Measurements from ENCODE around the gene UCN.

The UCN gene

GRCh38 chr2:27296481-27296880 lies 11.8 kb downstream of the UCN start:
- Histone ChIP-seq H3K9me3 (ENCODE audit: control insufficient read depth, low read length) (no peaks in the 10 kb centered on the region), H3K4me3 (ENCODE audit: low read length) (no peak overlapping the region), H3K36me3 (ENCODE audit: control insufficient read depth, insufficient read depth, low read length) (no peaks in the 10 kb centered on the region), H3K9ac (ENCODE audit: low read length) (no peak overlapping the region), H3K4me1 (ENCODE audit: control insufficient read depth, insufficient read depth, low read length) (peaks cover 8% of the 10 kb centered on the region), H3K27me3 (ENCODE audit: control insufficient read depth, insufficient read depth, low read length) (peaks cover 8% of the 10 kb centered on the region)

GRCh38 chr2:27294928-27295327 lies 13.3 kb downstream of the UCN start:
- H3K4me1 ChIP-seq (ENCODE audit: control insufficient read depth, insufficient read depth, low read length), result peaks cover 8% of the 10 kb centered on the region
- H3K9ac ChIP-seq (ENCODE audit: low read length), result no peak overlapping the region
- H3K27me3 ChIP-seq (ENCODE audit: control insufficient read depth, insufficient read depth, low read length), result peaks cover 8% of the 10 kb centered on the region
- no peaks in the 10 kb centered on the region for H3K36me3 ChIP-seq (ENCODE audit: control insufficient read depth, insufficient read depth, low read length)
- no peak overlapping the region for H3K4me3 ChIP-seq (ENCODE audit: low read length)
- H3K9me3 ChIP-seq (ENCODE audit: control insufficient read depth, low read length), result no peaks in the 10 kb centered on the region

- no peaks in the 10 kb centered on the region for H3K9me3 ChIP-seq (ENCODE audit: control insufficient read depth, low read length)
- peaks cover 4% of the 10 kb centered on the region for H3K27me3 ChIP-seq (ENCODE audit: control insufficient read depth, insufficient read depth, low read length)
- H3K4me3 ChIP-seq (ENCODE audit: low read length), result no peak overlapping the region
- H3K9ac ChIP-seq (ENCODE audit: low read length), result no peak overlapping the region
- no peaks in the 10 kb centered on the region for H3K36me3 ChIP-seq (ENCODE audit: control insufficient read depth, insufficient read depth, low read length)
- peaks cover 8% of the 10 kb centered on the region for H3K4me1 ChIP-seq (ENCODE audit: control insufficient read depth, insufficient read depth, low read length)
Observed at GRCh38 chr2:27291865-27292264, 16.4 kb downstream of the UCN start.

GRCh38 chr2:27290549-27290948 lies 17.7 kb downstream of the UCN start:
- Histone ChIP-seq H3K4me3 (ENCODE audit: low read length) (no peak overlapping the region), H3K9ac (ENCODE audit: low read length) (no peak overlapping the region), H3K27me3 (ENCODE audit: control insufficient read depth, insufficient read depth, low read length) (peaks cover 4% of the 10 kb centered on the region), H3K9me3 (ENCODE audit: control insufficient read depth, low read length) (no peaks in the 10 kb centered on the region), H3K4me1 (ENCODE audit: control insufficient read depth, insufficient read depth, low read length) (peaks cover 8% of the 10 kb centered on the region), H3K36me3 (ENCODE audit: control insufficient read depth, insufficient read depth, low read length) (no peaks in the 10 kb centered on the region)

GRCh38 chr2:27288610-27289009 lies 19.6 kb downstream of the UCN start:
- H3K27me3 ChIP-seq (ENCODE audit: control insufficient read depth, insufficient read depth, low read length), result peaks cover 4% of the 10 kb centered on the region
- H3K36me3 ChIP-seq (ENCODE audit: control insufficient read depth, insufficient read depth, low read length), result no peaks in the 10 kb centered on the region
- H3K9me3 ChIP-seq (ENCODE audit: control insufficient read depth, low read length), result no peaks in the 10 kb centered on the region
- H3K9ac ChIP-seq (ENCODE audit: low read length), result no peak overlapping the region
- H3K4me1 ChIP-seq (ENCODE audit: control insufficient read depth, insufficient read depth, low read length), result peaks cover 5% of the 10 kb centered on the region
- H3K4me3 ChIP-seq (ENCODE audit: low read length), result no peak overlapping the region

- Histone ChIP-seq H3K36me3 (ENCODE audit: control insufficient read depth, insufficient read depth, low read length) (no peaks in the 10 kb centered on the region), H3K27me3 (ENCODE audit: control insufficient read depth, insufficient read depth, low read length) (peaks cover 6% of the 10 kb centered on the region), H3K9me3 (ENCODE audit: control insufficient read depth, low read length) (no peaks in the 10 kb centered on the region), H3K4me1 (ENCODE audit: control insufficient read depth, insufficient read depth, low read length) (no peaks in the 10 kb centered on the region), H3K4me3 (ENCODE audit: low read length) (no peak overlapping the region), H3K9ac (ENCODE audit: low read length) (no peak overlapping the region)
Observed at GRCh38 chr2:27285481-27285880, 22.8 kb downstream of the UCN start.

- Histone ChIP-seq H3K9me3 (ENCODE audit: control insufficient read depth, low read length) (no peaks in the 10 kb centered on the region), H3K9ac (ENCODE audit: low read length) (no peak overlapping the region), H3K4me1 (ENCODE audit: control insufficient read depth, insufficient read depth, low read length) (no peaks in the 10 kb centered on the region), H3K36me3 (ENCODE audit: control insufficient read depth, insufficient read depth, low read length) (no peaks in the 10 kb centered on the region), H3K4me3 (ENCODE audit: low read length) (no peak overlapping the region), H3K27me3 (ENCODE audit: control insufficient read depth, insufficient read depth, low read length) (peaks cover 6% of the 10 kb centered on the region)
Observed at GRCh38 chr2:27284996-27285395, 23.2 kb downstream of the UCN start.

- Histone ChIP-seq H3K4me3 (ENCODE audit: low read length) (no peak overlapping the region), H3K4me1 (ENCODE audit: control insufficient read depth, insufficient read depth, low read length) (no peaks in the 10 kb centered on the region), H3K9me3 (ENCODE audit: control insufficient read depth, low read length) (no peaks in the 10 kb centered on the region), H3K9ac (ENCODE audit: low read length) (no peak overlapping the region), H3K36me3 (ENCODE audit: control insufficient read depth, insufficient read depth, low read length) (no peaks in the 10 kb centered on the region), H3K27me3 (ENCODE audit: control insufficient read depth, insufficient read depth, low read length) (peaks cover 6% of the 10 kb centered on the region)
Observed at GRCh38 chr2:27282892-27283291, 25.4 kb downstream of the UCN start.

GRCh38 chr2:27281855-27282559 lies 26.2 kb downstream of the UCN start, which contains the start of gene TRIM54:
TRIM54 (plus strand) TSS chr2:27282429; CDS start chr2:27282732, 303 bp downstream.
- H3K4me1 ChIP-seq (ENCODE audit: control insufficient read depth, insufficient read depth, low read length), result no peaks in the 10 kb centered on the region

GRCh38 chr2:27281442-27281841 lies 26.8 kb downstream of the UCN start:
- H3K9me3 ChIP-seq (ENCODE audit: control insufficient read depth, low read length), result no peaks in the 10 kb centered on the region
- no peak overlapping the region for H3K4me3 ChIP-seq (ENCODE audit: low read length)
- H3K27me3 ChIP-seq (ENCODE audit: control insufficient read depth, insufficient read depth, low read length), result peaks cover 6% of the 10 kb centered on the region
- H3K9ac ChIP-seq (ENCODE audit: low read length), result no peak overlapping the region
- no peaks in the 10 kb centered on the region for H3K4me1 ChIP-seq (ENCODE audit: control insufficient read depth, insufficient read depth, low read length)
- H3K36me3 ChIP-seq (ENCODE audit: control insufficient read depth, insufficient read depth, low read length), result no peaks in the 10 kb centered on the region

More at GRCh38 chr2:27281855-27282559, 26.2 kb downstream of the UCN start, which contains the start of gene TRIM54:
- no peaks in the 10 kb centered on the region for H3K9me3 ChIP-seq (ENCODE audit: control insufficient read depth, low read length)
- no peaks in the 10 kb centered on the region for H3K36me3 ChIP-seq (ENCODE audit: control insufficient read depth, insufficient read depth, low read length)
- H3K27me3 ChIP-seq (ENCODE audit: control insufficient read depth, insufficient read depth, low read length), result peaks cover 6% of the 10 kb centered on the region
- no peak within 1 kb of the TSS for H3K9ac ChIP-seq (ENCODE audit: low read length)
- no peak within 1 kb of the TSS for H3K4me3 ChIP-seq (ENCODE audit: low read length)

GRCh38 chr2:27280826-27281225 lies 27.4 kb downstream of the UCN start:
- H3K27me3 ChIP-seq (ENCODE audit: control insufficient read depth, insufficient read depth, low read length), result peaks cover 6% of the 10 kb centered on the region
- no peak overlapping the region for H3K9ac ChIP-seq (ENCODE audit: low read length)
- no peaks in the 10 kb centered on the region for H3K4me1 ChIP-seq (ENCODE audit: control insufficient read depth, insufficient read depth, low read length)
- H3K4me3 ChIP-seq (ENCODE audit: low read length), result no peak overlapping the region
- no peaks in the 10 kb centered on the region for H3K9me3 ChIP-seq (ENCODE audit: control insufficient read depth, low read length)
- no peaks in the 10 kb centered on the region for H3K36me3 ChIP-seq (ENCODE audit: control insufficient read depth, insufficient read depth, low read length)

GRCh38 chr2:27278010-27278409 lies 30.2 kb downstream of the UCN start:
- H3K27me3 ChIP-seq (ENCODE audit: control insufficient read depth, insufficient read depth, low read length), result peaks cover 6% of the 10 kb centered on the region
- no peak overlapping the region for H3K4me3 ChIP-seq (ENCODE audit: low read length)
- H3K4me1 ChIP-seq (ENCODE audit: control insufficient read depth, insufficient read depth, low read length), result no peaks in the 10 kb centered on the region
- H3K9ac ChIP-seq (ENCODE audit: low read length), result no peak overlapping the region
- H3K9me3 ChIP-seq (ENCODE audit: control insufficient read depth, low read length), result no peaks in the 10 kb centered on the region
- no peaks in the 10 kb centered on the region for H3K36me3 ChIP-seq (ENCODE audit: control insufficient read depth, insufficient read depth, low read length)
